HG02571 (cell line): Measurements from ENCODE around the gene FUT9.

Experiments
- ATAC-seq: cut with Tn5 transposase; IDR thresholded peaks from one replicate; pipeline ENCODE4 v1.9.1; 2021; ENCODE audit warnings: mild to moderate bottlenecking, moderate library complexity; ENCODE audit not compliant: unreplicated experiment

The FUT9 gene

GRCh38 chr6:96015518-96016333 is at the start of gene FUT9:
Gene FUT9, plus strand, starts transcription at chr6:96015974. Its CDS starts 187,182 bp downstream, at chr6:96203156.
- ATAC-seq, result no peak

DNA sequence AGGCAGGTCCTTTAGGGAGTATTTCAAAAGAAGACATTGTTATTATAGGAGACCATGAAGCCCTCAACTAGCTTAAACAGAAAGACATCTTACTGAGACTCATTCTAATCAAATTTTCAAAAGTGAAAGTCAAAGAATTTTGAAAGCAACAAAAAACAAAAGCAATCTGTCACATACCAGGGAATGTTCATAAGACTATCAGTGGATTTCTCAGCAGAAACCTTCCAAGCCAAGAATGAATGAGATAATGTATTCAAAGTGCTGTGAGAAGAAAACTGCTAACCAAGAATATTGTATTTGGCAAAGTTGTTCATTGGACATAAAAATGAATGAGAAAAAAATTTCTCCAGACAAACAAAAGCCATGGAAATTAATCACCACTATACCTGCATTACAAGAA is 48.2 kb upstream of the FUT9 start:
- ATAC-seq, result no peak

GRCh38 chr6:95973976-95974375 is 41.8 kb upstream of the FUT9 start:
- no peak for ATAC-seq

DNA sequence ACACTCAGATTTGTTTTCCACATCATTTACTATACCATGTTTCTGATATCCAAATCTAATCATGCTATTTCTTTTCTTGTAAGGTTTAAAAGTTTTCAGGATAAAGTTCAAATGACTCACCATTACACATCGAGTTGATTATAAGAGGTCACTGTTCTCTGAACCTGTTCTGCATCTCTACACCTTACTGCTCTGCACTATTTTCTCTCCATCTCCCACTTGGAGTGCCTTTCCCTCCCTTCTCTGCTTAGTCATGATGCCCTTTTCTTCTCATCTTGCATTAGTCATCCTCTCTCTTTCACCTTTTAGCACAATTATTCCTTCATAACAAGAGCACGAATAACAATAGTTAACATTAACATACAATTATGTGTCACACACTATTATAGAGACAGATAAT is 37.5 kb upstream of the FUT9 start:
- no peak for ATAC-seq

- ATAC-seq, result no peak
These were observed 23.9 kb upstream of the FUT9 start for GRCh38 chr6:95991906-95992305.

GRCh38 chr6:95994151-95994550 is 21.6 kb upstream of the FUT9 start:
- ATAC-seq, result no peak

DNA sequence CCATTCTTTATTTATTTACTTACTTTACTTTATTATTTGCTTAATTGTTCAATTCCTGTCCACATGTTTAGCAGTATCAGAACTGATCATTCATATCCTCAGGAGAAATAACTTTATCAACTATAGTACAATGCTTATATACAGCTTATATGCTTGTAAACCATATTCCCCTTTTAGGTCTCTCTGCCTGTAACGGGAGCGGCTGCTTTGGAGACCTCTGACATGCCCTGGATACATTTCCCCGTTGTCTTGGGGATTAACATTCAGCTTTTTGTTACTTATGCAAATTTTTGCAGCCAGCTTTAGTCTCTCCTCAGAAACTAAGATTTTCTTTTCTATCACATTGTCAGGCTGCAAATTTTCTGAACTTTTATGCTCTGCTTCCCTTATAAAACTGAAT is 17.6 kb upstream of the FUT9 start:
- ATAC-seq, result no peak

- no peak for ATAC-seq
These were observed 13.7 kb upstream of the FUT9 start for GRCh38 chr6:96001891-96002575.

DNA sequence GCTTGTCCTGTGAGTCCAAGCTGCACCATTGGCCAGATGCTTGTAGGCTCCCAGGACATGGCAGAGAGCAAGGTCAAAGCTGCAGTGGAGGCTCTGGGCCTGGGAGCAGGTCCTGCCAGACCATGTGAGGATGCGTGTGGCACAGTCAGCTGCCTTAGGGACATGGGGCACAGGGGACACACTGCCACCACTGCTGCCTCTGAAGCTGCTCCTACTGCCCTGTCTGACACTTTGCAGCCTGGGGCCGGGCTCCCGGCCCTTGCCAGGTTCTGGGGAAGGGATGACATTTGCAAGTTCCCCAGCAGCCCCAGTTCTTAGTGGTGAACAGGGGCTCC is 13.2 kb upstream of the FUT9 start:
- no peak for ATAC-seq

DNA sequence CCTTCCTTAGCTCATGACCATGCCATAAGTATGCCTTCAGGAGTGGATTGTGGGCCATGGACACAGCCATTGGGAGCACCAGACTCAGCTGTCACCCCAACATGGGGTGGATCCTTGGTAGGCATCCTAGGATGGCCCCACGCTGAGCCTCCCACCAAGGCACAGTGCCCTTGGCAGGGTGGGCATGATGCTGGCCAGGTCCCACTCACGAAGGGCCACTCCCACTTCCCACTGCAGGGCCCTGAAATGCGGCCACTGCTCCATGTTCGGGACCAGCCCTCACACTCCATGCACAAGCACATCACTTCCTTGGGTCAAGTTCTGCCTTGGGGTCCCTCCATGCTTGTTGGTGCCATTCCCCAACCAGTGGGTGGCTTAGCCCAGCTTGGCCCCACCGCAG is 12.9 kb upstream of the FUT9 start:
- ATAC-seq, result no peak

DNA sequence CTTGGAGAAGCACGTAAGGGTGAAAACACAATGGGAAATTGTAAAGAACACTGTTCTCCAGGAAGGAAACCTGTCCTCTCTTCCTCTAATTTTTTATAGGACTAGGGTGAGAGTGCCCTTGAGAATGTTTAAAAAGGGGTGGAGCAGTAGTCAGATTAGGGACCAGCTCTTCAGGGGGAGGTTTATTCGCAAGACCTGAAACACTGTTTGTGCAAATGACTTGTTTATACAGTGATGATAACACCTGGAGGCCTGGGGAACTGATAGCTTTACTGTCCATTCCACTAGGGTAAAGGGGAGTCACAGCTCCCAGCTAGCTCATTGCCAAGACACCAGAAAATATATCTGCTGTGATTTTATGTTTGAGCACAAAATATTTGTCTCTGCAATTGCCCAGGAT is 8.1 kb upstream of the FUT9 start:
- ATAC-seq, result no peak

- no peak for ATAC-seq
These were observed 2.2 kb upstream of the FUT9 start for GRCh38 chr6:96013531-96013930.

DNA sequence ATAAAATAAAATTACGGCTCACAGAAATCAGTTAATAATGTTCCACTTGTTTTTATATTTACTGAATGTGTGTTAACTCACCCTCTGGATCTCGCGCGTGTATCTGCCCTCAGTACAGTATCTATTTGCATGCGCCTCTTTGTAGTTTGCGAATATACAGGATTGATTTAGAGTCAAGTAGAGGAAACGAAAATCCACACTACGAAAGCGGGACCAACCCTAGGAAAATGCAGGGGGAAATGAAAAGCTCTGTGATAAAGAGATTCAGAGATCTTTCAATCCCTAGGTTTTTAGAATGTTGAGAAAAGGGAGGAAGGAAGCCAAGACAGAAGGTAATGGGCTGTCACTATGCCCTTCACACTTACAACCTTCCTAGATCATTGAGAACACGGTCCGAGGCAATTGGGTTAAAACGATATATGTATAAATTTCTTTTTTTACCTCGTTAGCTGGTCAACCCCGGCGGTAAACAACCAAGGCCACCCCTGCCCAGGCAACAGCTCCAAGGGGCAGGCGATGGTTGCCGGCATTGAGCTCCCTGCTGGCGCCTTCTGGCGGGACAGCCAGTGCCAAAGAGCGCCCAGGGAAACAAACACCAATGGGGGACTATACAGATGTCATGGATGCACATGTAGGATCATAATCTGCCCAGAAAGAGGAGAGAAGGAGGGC is 792 bp upstream of the FUT9 start:
- no peak for ATAC-seq

DNA sequence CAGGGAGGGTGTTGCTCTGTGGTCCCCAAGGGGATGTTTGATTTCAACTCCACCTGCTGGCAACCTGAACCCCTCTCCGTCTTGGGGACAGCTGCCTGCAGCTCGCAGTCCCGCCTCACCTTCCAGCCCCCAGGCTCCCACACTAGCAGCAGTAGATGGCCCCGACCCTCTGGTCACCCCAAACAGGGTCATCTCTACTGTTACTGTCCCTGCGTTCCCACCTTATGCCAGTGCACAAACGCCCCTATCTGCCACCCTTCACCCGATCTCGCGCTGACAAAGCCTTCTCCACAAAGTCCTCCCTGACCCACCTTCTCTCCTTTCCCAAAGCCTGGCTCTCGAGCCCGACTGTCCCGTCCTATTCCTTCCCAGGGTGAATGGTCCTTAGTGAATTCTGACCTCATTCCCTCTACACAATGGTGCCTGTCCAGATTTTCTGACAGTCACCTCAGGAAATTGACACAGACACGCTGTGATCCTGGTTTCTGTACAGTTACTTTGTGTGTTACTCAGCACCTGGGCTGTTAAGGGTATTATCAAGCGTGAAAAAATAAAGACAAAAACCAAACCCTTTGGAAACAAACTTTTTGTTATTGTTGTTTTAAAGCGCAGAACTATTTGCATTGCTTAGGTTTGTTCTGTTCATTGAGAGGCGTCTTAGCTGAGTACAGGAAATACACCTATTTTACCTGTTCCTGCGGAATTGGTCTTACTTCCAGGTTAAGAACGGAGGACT is 728 bp downstream of the FUT9 start:
- ATAC-seq, result no peak

DNA sequence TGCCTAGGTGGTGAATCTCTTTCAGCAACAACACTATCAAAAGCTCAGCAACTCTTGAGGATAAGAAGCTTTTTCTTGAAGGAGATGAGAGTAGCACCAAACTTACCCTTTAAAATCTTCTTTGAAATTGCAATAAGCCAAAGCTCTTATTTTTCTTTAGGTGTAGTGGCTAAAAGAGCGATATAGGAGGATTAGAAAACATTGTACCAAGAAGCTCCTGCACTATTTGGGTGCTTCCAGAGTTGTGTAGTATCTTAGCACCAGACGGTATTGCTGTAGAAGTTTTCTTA is 1.2 kb downstream of the FUT9 start:
- no peak for ATAC-seq

GRCh38 chr6:96022225-96022624 is 6.5 kb downstream of the FUT9 start:
- no peak for ATAC-seq

- ATAC-seq, result no peak
These were observed 16.9 kb downstream of the FUT9 start for GRCh38 chr6:96032661-96033060.

DNA sequence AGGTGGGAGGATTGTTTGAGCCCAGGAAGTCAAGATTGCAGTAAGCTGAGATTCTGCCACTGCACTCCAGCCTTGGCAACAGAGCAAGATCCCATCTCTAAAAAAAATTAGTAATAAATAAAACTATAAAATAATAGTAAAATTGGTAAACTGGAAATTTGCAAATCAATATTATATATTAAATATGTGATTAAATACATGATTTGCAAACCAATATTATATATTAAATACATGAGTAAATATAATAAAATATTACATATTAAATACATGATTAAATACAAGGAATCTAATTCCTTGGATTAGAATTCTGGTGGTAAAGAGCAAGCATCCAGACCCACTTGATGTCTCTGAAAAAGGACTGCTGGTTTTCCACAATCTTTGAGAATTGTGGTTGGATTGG is 35.8 kb downstream of the FUT9 start:
- no peak for ATAC-seq

DNA sequence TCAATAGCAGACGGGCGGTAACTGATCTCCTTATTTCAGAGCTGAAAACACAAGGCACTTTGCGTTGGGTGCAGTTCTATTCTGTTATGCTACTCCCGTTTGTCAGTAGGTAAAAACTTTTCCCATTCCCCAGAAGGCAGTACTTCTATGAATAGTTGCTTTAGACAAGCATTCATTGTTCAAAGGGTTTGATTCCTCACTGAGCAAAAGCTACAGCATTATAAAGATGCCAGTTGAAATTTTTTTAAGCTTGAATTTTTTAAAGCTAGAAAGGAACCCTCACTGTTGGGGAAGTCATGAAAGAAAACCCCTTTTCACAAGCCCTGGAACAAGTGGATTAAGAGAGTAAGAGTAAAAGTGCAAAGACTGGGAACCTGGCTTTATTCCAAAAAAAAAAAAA is 42.3 kb downstream of the FUT9 start:
- ATAC-seq, result no peak

- no peak for ATAC-seq
These were observed 43.8 kb downstream of the FUT9 start for GRCh38 chr6:96059586-96059985.

DNA sequence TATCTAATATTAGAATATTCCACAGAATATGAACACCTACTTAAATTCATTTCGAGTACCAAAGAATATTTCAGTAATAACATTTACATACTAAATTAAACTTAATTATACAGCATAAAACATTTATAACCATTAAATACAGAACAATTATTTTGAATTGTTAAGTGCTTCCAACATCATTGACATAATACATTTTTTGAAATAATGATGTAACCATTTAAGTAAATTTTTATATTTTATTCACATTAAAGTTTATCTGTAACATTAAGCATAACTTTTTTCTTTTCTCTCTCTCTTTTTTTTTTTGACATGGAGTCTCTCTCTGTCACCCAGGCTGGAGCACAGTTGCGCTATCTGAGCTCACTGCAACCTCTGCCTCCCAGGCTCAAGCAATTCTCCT is 44.5 kb downstream of the FUT9 start:
- no peak for ATAC-seq

DNA sequence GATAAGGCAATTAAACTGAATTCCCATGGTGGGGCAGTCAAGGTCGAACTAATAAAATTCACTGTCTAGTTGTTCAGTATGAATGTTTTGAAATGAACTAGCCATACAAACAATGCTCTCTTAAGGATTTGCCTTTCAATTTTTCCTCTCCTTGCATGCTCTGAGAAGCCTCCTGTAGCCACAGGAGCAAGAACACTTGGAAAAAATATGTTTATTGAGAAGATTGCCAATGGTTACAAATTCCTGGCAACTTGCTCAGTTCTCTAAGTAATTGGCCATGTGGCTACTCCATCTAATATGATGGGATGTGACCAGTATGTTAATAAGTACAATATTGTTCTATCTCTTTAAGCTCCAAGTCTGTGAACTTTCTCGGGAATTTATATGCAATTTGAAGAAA is 49.4 kb downstream of the FUT9 start:
- no peak for ATAC-seq
